Mesendoderm (in vitro differentiated cells): ENCODE results near the gene HOXD8.
A peak's percentile ranks its signal among the peaks of the same experiment; 100 is the strongest.

Source experiments
- DNase-seq: peaks from one replicate; pipeline ENCODE4 v3.0.0; 2013
- H2AK5ac ChIP-seq: 2 replicates; pipeline ENCODE4 v1.6.1; 2013; ENCODE audit warnings: low read length, inconsistent platforms
- H2BK120ac ChIP-seq: 2 replicates; pipeline ENCODE4 v1.6.1; 2013; ENCODE audit warnings: low read depth, mild to moderate bottlenecking, low read length, moderate library complexity, mixed read lengths
- H2BK15ac ChIP-seq: replicated peaks from 2 replicates; pipeline ENCODE4 v1.6.1; 2013; ENCODE audit warnings: low read depth, mild to moderate bottlenecking, moderate library complexity
- H2BK5ac ChIP-seq: 2 replicates; pipeline ENCODE4 v1.6.1; 2013; ENCODE audit warnings: low read length, inconsistent platforms
- H3K18ac ChIP-seq: 2 replicates; pipeline ENCODE4 v1.6.1; 2013; ENCODE audit warnings: mild to moderate bottlenecking, low read length, mixed read lengths
- H3K23ac ChIP-seq: one replicate; pipeline ENCODE4 v1.6.1; 2013; ENCODE audit warnings: low read length
- H3K27ac ChIP-seq: 2 replicates; pipeline ENCODE4 v1.5.1; 2013; ENCODE audit warnings: low read depth, mild to moderate bottlenecking, inconsistent platforms, low read length, moderate library complexity
- H3K27me3 ChIP-seq: 2 replicates; pipeline ENCODE4 v1.6.1; 2013; ENCODE audit warnings: low read length, control low read depth, mild to moderate bottlenecking, inconsistent platforms; ENCODE audit not compliant: insufficient read depth, poor library complexity
- H3K36me3 ChIP-seq: 2 replicates; pipeline ENCODE4 v1.6.1; 2013; ENCODE audit warnings: low read length, inconsistent platforms; ENCODE audit not compliant: control insufficient read depth, insufficient read depth
- H3K4ac ChIP-seq: one replicate; pipeline ENCODE4 v1.6.1; 2013; ENCODE audit warnings: low read depth, mild to moderate bottlenecking, low read length, moderate library complexity
- H3K4me1 ChIP-seq: 2 replicates; pipeline ENCODE4 v1.6.1; 2013; ENCODE audit warnings: low read depth, low read length, inconsistent platforms; ENCODE audit not compliant: control insufficient read depth
- H3K4me2 ChIP-seq: 2 replicates; pipeline ENCODE4 v1.6.1; 2013; ENCODE audit warnings: low read length
- H3K4me3 ChIP-seq: 2 replicates; pipeline ENCODE4 v1.5.1; 2013; ENCODE audit warnings: mild to moderate bottlenecking, low read length
- H3K56ac ChIP-seq: one replicate; pipeline ENCODE4 v1.6.1; 2013; ENCODE audit warnings: low read length
- H3K79me1 ChIP-seq: 2 replicates; pipeline ENCODE4 v1.6.1; 2013; ENCODE audit warnings: low read length, inconsistent platforms
- H3K79me2 ChIP-seq: 2 replicates; pipeline ENCODE4 v1.6.1; 2013; ENCODE audit warnings: mild to moderate bottlenecking, low read length; ENCODE audit not compliant: control insufficient read depth, insufficient read depth
- H3K9ac ChIP-seq: 2 replicates; pipeline ENCODE4 v1.6.1; 2013; ENCODE audit warnings: low read length, inconsistent platforms
- H4K5ac ChIP-seq: one replicate; pipeline ENCODE4 v1.6.1; 2013; ENCODE audit warnings: low read length
- H4K8ac ChIP-seq: one replicate; pipeline ENCODE4 v1.6.1; 2013; ENCODE audit warnings: low read depth, mild to moderate bottlenecking, control low read depth, low read length, moderate library complexity
- WGBS: extraction: QIAGEN DNeasy Blood & Tissue Kit; methylation state at CpG from one replicate; pipeline ENCODE4 v1.1.7; 2013; ENCODE audit warnings: low lambda C conversion rate, missing lambda C conversion rate; ENCODE audit not compliant: insufficient coverage; ENCODE audit errors: extremely low coverage; 5-methylcytosine and 5-hydroxymethylcytosine counted together

Gene HOXD8

DNA sequence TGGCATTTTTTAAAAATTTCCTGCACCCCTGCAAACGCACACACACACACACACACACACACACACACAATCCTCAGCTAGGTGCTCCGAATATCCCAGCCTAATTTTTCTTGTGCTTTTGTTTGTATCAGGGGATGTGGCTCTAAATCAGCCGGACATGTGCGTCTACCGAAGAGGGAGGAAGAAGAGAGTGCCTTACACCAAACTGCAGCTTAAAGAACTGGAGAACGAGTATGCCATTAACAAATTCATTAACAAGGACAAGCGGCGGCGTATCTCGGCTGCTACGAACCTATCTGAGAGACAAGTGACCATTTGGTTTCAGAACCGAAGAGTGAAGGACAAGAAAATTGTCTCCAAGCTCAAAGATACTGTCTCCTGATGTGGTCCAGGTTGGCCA, 35.2 kb upstream of the HOXD8 start:
- Histone ChIP-seq H3K27me3 (peaks cover 66% of the 10 kb centered on the region), H2BK15ac (no peak overlapping the region), H2BK120ac (no peak overlapping the region), H3K79me1 (no peaks in the 10 kb centered on the region), H4K5ac (no peak overlapping the region), H3K9ac (no peak overlapping the region), H3K36me3 (no peaks in the 10 kb centered on the region), H2AK5ac (no peak overlapping the region), H2BK5ac (no peak overlapping the region), H3K4me3 (no peak overlapping the region), H3K18ac (no peak overlapping the region), H3K56ac (no peak overlapping the region), H3K4me2 (no peak overlapping the region), H4K8ac (no peak overlapping the region), H3K79me2 (no peaks in the 10 kb centered on the region), H3K4ac (no peak overlapping the region), H3K4me1 (peaks cover 7% of the 10 kb centered on the region), H3K23ac (no peak overlapping the region), H3K27ac (no peak overlapping the region)
- WGBS: no CpG with 5 or more reads among the region's 12 CpGs
- DNase-seq: no peak

GRCh38 chr2:176095421-176095820, 34.1 kb upstream of the HOXD8 start:
- H2BK15ac ChIP-seq: no peak overlapping the region
- WGBS: no CpG with 5 or more reads among the region's 5 CpGs
- no peaks in the 10 kb centered on the region for H3K79me1 ChIP-seq
- no peak overlapping the region for H3K18ac ChIP-seq
- H3K4me3 ChIP-seq: no peak overlapping the region
- no peak overlapping the region for H2AK5ac ChIP-seq
- no peaks in the 10 kb centered on the region for H3K79me2 ChIP-seq
- no peak overlapping the region for H3K4me2 ChIP-seq
- no peak overlapping the region for H3K27ac ChIP-seq
- peaks cover 7% of the 10 kb centered on the region for H3K4me1 ChIP-seq
- H3K4ac ChIP-seq: no peak overlapping the region
- H4K8ac ChIP-seq: no peak overlapping the region
- H3K27me3 ChIP-seq: peaks cover 67% of the 10 kb centered on the region
- no peak overlapping the region for H3K9ac ChIP-seq
- no peaks in the 10 kb centered on the region for H3K36me3 ChIP-seq
- no peak overlapping the region for H2BK5ac ChIP-seq
- H3K23ac ChIP-seq: no peak overlapping the region
- no peak overlapping the region for H2BK120ac ChIP-seq
- H3K56ac ChIP-seq: no peak overlapping the region
- H4K5ac ChIP-seq: no peak overlapping the region
- DNase-seq: no peak

DNA sequence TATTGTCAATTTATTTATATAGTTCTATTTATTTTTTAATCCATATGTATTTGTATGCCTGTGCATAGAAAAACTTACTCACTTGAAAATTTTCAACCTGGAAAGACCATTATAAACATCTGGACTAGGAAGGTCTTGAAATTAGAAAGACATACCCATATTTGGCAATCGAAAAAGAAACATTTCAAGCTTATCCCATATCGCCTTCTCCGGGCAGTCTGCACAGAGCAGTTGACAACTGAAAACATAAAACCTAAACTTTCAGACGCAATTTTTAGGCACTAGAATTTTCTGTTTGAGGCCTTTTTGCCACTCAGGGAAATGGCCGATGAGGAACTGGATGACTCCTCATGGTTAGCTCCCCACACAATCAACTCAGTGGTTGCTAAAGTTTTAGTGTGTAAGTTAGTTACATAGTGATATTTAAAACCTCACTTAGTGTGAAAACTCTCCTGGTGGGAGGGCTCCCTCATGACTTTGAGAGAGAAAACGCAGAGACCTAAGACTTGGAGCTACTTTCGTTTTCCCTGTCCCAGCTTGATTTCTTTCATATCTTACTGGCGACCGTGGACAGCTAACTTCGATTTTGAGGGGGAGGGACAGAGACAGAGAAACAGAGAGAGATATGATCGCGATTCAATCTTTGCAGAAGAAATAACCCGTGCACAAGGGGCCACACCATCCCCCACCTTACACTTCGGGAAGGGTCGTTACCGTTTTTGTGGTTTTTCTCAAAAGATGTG, 33.1 kb upstream of the HOXD8 start:
- DNase-seq: no peak
- H3K4me3 ChIP-seq: no peak overlapping the region
- no peak overlapping the region for H4K5ac ChIP-seq
- peak overlapping the region; percentile 31 for H3K4me2 ChIP-seq
- H3K27me3 ChIP-seq: peaks cover 68% of the 10 kb centered on the region
- peaks cover 7% of the 10 kb centered on the region for H3K4me1 ChIP-seq
- no peak overlapping the region for H3K18ac ChIP-seq
- H4K8ac ChIP-seq: no peak overlapping the region
- H2BK15ac ChIP-seq: no peak overlapping the region
- no peak overlapping the region for H2BK5ac ChIP-seq
- H3K79me1 ChIP-seq: no peaks in the 10 kb centered on the region
- H3K56ac ChIP-seq: no peak overlapping the region
- no peak overlapping the region for H3K23ac ChIP-seq
- H2AK5ac ChIP-seq: no peak overlapping the region
- H3K4ac ChIP-seq: no peak overlapping the region
- WGBS: no CpG with 5 or more reads among the region's 16 CpGs
- no peaks in the 10 kb centered on the region for H3K79me2 ChIP-seq
- no peak overlapping the region for H3K27ac ChIP-seq
- H3K36me3 ChIP-seq: no peaks in the 10 kb centered on the region
- H3K9ac ChIP-seq: no peak overlapping the region
- no peak overlapping the region for H2BK120ac ChIP-seq

DNA sequence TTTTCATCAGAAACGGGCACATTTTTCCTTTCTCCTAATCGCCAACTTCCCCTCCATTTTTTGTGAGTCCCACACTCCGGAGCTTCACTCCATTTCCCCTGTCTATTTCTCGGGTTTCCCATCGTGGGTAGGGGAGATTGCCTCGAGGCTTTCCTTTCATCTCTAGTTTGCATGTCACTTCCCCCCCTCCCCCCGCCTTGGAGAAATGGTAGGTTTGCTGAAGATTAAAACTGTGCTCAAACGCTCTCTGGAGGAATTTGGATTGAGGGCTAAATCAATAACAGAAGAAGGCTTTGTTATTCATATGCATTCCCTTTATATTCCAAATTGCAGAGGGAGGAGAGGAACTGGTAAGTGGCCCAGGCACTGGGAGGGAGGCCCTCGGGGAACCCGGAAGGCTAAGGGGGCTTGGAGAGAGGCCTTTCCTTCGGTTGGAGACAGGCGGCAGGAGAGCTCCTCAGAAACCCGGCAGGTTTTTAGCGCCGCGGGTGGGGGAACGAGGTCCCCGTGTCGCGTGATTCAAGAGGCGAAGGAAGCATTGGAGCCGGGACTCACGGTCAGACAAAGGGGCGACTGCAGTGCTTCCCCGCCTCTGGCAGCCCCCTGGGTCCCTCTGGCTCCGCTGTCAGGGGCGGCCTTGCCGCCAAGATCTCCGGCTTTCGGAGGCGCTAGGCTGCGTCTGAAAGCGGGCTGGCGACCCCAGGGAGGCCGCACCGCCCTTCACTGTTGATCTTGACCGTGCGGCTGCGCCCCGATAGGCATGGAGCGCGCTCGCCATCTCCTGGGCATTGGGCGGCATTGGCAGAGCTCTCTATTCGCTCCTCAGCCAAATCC, 32.3 kb upstream of the HOXD8 start:
- no CpG with 5 or more reads among the region's 45 CpGs for WGBS
- peak overlapping the region; percentile 56 for H3K4me2 ChIP-seq
- peaks cover 7% of the 10 kb centered on the region for H3K4me1 ChIP-seq
- no peak overlapping the region for H2BK5ac ChIP-seq
- no peak overlapping the region for H2AK5ac ChIP-seq
- peak overlapping the region; percentile 41 for H3K9ac ChIP-seq
- no peak overlapping the region for H3K27ac ChIP-seq
- no peak overlapping the region for H3K18ac ChIP-seq
- H4K8ac ChIP-seq: no peak overlapping the region
- peak; percentile 94 for DNase-seq
- H3K27me3 ChIP-seq: peaks cover 69% of the 10 kb centered on the region
- no peak overlapping the region for H4K5ac ChIP-seq
- no peak overlapping the region for H2BK120ac ChIP-seq
- no peak overlapping the region for H3K4ac ChIP-seq
- H3K4me3 ChIP-seq: no peak overlapping the region
- H3K79me1 ChIP-seq: no peaks in the 10 kb centered on the region
- no peak overlapping the region for H3K23ac ChIP-seq
- H3K36me3 ChIP-seq: no peaks in the 10 kb centered on the region
- peak overlapping the region; percentile 19 for H3K56ac ChIP-seq
- H2BK15ac ChIP-seq: no peak overlapping the region
- H3K79me2 ChIP-seq: no peaks in the 10 kb centered on the region

DNA sequence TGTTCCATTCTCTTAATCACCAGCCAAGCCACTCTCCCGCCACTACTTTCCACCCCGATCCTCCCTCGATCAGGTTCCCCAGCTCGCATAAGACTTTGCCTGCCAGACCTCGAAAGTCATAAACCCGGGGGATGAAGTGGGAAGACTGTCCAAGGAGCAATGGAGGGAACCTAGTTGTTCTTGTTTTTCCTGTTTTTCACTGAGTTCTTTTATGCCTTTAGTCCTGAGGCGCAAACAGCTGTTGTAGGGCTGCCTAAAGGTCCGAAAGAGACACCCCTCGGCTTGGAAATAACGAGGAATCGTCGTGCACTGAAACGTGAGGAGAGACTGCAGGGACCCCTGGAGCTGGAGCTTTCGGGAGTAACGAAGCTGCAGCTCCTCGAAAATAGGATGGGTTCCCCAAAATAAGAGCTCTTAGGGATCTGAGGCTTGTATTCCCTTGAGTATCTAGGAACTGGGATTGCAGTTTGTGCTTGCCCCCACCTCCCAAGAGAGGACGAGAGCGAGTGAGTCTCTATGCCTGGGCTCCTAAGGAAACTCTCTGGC, 31.6 kb upstream of the HOXD8 start:
- Histone ChIP-seq H3K79me1 (no peaks in the 10 kb centered on the region), H4K5ac (no peak overlapping the region), H2AK5ac (no peak overlapping the region), H3K27ac (no peak overlapping the region), H3K18ac (no peak overlapping the region), H4K8ac (no peak overlapping the region), H3K23ac (no peak overlapping the region), H2BK120ac (no peak overlapping the region), H3K4me2 (peak overlapping the region; percentile 54), H3K4me1 (peaks cover 7% of the 10 kb centered on the region), H3K56ac (peak overlapping the region; percentile 52), H3K4me3 (no peak overlapping the region), H2BK5ac (no peak overlapping the region), H2BK15ac (no peak overlapping the region), H3K4ac (no peak overlapping the region), H3K9ac (peak overlapping the region; percentile 39), H3K36me3 (no peaks in the 10 kb centered on the region), H3K27me3 (peaks cover 76% of the 10 kb centered on the region), H3K79me2 (no peaks in the 10 kb centered on the region)
- no peak for DNase-seq
- no CpG with 5 or more reads among the region's 18 CpGs for WGBS
